HG03457 (cell line): ENCODE measurements around the gene SPRY1.

Experiments used
- ATAC-seq: cut with Tn5 transposase; IDR thresholded peaks from one replicate; pipeline ENCODE4 v1.9.1; 2021; ENCODE audit warnings: moderate number of reproducible peaks; ENCODE audit not compliant: unreplicated experiment

Gene SPRY1, protein sequence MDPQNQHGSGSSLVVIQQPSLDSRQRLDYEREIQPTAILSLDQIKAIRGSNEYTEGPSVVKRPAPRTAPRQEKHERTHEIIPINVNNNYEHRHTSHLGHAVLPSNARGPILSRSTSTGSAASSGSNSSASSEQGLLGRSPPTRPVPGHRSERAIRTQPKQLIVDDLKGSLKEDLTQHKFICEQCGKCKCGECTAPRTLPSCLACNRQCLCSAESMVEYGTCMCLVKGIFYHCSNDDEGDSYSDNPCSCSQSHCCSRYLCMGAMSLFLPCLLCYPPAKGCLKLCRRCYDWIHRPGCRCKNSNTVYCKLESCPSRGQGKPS

DNA sequence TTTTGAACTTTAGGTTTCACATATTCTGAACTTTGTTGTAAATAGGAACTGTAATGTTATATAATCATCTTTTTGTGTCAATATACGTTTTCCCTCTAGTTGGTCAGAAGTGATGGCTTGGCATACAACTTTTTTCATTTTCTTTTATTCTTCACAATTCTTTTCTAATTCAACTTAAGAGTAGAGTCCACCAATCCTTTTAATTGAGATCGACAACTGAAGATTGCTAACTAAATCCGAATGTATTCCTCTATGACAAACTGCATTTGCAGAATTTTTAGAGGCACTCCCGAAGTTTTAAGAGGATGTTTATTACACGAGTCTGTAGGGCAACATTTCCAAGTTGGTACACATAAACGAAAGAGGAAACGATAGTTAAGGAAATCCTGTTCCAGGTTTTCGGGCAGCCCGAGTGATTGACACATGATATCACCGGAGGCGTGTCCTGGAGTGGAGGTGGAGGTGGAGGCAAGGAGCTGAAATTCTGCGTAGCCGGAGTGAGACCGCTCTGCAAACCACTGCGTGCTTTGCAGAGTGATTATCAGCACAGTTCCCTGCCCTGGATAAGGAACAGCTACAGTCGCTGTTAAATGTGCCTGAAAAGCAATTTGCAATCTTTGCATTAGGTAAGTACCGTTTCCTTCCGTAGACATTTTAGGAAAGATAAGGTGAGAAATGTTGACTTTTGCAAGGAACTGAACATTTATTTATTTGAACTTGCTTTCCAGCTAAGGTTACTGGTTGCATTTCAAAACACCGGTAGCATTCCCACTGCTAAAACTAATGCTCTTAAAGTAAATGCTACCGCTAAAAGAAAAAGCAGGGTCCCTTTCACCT, at the start of gene SPRY1:
Gene SPRY1 (plus strand): TSS at position 489 of the 837 bp plus-strand sequence. CDS start 4,797 bp downstream, outside the sequence.
- ATAC-seq = peak; percentile 41

DNA sequence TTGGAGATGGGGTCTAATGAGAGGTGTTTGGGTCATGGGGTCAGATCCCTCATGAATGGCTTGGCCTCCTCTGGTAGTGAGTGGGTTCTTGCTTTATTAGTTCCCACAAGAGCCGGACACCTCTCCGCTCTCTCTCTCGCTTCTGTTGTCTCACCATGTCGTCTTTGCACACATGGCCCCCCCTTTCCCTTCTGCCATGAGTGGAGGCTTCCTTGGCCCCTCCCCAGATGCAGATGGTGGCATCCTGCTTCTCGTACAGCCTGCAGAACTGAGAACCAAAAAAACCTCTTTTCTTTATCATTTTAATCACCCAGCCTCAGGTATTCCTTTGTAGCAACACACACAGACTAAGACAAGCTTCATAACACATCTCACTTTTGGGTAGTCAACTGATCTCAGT, 49.6 kb upstream of the SPRY1 start:
- ATAC-seq = peak; percentile 48

DNA sequence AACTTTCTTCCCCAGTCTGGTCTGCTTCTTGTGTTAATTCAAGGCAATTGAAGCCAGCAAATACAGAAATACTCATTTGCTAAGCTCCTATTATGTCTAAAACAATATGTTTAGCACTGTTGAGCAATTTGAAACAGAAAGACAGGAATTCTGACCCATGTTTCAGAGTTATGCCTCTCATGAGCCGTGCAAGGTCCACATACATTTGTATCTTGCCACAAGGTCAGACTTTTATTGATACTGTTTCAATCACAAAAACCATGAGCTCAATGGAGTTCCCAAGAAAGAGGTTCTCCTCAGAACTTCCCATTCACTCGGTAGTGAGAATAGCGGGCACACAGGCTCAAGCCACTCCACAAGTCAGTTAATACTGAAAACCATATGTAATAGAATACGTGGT, 47.6 kb upstream of the SPRY1 start:
- no peak for ATAC-seq

DNA sequence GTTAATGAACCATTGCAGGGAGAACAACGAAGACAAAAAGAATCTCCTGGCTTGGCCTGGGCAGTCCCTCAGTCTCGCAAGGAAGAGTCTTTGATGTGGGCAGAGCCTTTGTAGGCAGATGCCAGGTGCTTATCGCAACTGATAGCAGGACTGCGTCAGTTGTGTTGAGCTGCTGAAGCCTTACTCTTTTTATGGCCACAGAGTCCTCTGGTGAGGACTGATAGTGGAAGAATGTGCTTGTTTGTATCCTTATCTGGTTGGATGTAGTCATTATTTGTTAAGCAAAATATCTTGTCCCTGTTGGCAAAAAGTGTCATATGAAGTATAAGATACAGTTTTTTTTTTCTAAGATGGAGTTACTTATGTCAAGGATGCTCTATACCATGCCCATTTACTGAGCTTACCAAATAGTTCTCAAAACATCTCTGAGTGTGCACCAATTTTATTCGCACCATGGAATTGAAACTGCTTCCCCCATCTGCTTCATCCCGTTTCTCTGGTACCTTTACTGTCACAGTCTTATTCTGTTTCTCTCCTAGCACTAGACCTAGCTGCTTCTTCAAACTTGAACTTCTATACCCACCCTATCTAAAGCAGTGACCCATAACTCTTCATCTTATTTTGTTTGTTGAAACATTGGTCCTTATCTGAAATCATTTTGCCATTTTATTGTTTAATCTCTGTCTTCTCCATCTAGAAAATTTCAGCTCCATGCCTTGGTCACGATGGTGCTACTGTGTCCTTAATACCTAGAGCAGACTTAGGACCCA, 47.0 kb upstream of the SPRY1 start:
- no peak for ATAC-seq

DNA sequence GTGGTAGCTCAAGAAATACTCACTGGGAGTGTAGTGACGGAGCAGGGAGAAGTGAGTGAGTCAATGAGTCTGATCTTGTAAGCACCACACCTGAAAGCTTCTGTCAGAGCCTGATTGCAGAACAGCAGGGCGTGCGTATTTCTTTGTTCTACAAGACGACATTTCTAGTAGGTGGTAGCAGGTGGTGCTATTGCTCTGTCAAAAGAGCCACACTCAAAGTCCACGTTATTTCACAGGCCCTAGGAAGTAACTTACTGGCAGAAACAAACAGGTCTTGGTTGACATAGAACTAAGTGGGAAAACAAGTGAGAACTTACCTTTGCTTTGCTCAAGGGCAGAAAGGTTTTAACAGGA, 46.4 kb upstream of the SPRY1 start:
- ATAC-seq = no peak

DNA sequence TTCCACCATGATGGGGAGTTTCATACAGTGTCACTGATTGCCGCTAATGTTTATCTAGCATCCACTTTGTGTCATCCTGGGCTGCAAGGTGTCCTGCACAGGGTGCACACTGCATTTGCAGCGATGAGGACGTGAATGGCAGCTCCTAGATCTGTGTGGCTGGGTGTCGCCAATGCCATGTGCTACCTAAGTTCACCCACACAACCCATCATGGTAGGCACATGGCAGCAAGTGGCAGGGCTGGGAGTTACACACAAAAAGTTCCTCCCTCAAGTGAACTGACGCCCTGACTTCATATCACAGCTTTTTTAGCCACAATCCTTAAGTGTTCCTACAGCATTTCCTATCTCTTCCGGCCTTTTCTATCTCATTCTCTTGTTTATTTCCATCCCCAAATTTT, 45.9 kb upstream of the SPRY1 start:
- ATAC-seq = no peak

DNA sequence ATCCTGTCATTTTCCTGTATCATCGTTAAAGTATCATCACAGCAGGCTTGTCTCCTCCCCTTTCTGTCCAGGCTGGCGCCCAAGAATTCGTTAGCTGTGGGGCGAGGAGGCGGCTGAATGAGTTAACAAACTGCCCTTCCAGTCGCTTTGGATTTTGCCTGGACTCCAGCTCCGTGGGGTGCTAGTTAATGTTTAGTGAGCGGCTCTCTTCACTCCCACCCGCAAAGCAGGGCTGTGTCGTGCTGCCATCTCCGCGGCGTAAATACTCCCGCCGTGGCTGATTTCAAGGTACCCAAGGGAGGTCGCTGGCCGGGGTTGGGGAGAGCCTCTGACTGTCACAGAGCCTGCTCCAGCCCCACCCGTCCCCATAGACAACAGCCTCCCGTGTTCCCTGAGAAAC, 44.9 kb upstream of the SPRY1 start:
- no peak for ATAC-seq

DNA sequence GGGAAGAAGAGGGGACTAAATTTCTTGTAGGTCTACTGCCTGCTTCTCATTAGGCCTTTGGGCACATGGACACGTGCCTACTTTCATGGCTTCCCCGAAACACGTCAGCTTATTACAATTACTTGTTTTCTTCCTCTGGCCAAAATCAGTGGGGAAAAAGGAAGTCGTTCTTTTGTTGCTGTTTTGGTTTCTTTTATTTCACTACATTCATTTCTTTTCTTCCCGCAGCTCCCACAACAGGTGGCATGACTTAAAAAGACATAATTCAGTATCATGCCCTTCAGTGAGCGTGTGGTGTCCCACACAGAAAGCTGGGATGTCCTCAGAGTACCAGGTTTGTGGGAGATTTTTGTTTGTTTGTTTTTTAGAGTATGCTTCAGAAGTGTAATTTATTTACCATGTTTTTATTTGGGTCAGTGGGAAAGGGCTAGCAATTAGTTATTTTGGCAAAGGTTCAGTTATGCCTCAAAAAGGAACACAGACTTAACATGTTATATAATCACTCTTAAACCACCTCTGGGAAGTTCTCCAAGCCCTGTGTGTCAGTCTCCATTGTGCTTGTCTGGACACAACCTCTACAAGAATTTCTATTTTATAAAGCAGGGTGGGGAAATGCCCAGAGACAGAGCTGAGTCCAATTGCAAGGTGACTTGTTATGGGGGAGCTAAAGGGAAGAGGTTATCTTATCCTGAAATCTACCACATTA, 44.2 kb upstream of the SPRY1 start:
- ATAC-seq = no peak

DNA sequence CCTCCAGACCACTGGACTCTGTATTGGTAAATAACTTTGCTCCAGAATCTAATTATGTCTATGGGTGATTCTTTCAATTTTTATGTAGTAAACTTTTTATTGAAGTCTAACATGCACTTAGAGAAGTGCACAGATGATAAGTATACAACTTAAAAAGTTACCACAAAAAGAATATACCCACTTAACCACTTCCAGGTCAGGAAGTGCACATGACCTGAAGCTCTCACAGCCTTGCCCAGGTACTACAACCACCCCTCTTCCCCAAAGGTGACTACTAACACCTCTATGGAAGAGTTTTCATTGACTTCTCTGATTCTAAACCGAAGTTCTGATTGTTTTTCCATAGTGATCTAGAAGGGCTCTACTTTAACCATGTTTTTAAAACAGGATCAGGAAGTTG, 43.6 kb upstream of the SPRY1 start:
- ATAC-seq = no peak

DNA sequence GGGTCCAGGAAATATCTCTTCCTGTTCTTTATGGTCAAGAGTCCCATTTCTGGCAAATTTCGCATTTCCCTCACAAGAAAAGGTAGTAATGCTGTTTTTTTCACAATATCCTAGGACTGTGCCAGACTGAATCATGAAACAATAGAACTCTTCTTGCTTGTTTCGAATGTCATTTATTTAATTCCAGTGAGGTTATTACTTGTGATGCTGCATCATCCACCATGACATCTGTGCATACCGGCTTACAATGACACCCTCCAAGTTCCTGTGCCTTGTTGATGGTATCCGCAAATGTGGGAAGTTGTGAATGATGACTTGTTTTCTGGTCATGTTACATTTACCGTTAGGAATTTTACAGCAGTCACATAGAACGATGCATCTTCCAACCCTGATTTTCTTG, 42.9 kb upstream of the SPRY1 start:
- ATAC-seq = no peak

DNA sequence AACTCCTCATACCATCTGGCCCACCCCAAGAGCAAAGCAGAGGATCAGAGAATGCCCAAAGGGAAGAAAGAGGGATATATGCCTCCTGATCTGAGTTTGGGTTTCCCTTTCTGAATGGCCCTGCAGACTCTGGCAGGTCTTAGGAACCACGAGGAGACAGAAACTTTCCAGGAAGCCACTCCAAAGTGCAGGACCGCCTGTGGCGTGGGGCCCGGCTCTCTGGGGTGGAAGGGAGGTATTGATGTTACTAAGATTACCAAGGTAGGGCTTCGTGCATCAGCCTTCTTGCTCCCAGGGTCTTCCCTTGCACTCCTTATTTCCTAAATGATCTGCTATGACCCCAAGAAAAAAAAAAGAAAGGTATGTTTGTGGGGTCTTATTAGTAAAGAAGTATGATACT, 41.9 kb upstream of the SPRY1 start:
- ATAC-seq = no peak

DNA sequence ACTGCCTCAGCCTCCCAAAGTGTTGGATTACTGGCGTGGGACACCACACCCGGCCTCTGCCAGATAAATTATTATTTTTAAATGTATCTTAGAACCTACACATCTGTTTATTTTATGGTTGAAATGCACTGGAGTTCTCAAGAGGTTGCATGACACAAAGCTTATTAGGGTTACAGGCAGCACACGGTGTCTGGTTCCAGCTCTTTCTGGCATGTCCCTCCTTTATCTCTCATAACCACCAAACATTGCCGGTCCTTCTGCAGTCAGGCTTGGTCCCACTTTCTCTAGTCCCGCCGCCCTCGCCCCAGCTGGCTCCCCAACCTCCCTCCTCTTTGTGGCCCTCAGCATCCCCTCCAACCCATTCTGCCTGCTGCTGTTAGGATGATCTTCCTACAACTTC, 39.7 kb upstream of the SPRY1 start:
- ATAC-seq = no peak

DNA sequence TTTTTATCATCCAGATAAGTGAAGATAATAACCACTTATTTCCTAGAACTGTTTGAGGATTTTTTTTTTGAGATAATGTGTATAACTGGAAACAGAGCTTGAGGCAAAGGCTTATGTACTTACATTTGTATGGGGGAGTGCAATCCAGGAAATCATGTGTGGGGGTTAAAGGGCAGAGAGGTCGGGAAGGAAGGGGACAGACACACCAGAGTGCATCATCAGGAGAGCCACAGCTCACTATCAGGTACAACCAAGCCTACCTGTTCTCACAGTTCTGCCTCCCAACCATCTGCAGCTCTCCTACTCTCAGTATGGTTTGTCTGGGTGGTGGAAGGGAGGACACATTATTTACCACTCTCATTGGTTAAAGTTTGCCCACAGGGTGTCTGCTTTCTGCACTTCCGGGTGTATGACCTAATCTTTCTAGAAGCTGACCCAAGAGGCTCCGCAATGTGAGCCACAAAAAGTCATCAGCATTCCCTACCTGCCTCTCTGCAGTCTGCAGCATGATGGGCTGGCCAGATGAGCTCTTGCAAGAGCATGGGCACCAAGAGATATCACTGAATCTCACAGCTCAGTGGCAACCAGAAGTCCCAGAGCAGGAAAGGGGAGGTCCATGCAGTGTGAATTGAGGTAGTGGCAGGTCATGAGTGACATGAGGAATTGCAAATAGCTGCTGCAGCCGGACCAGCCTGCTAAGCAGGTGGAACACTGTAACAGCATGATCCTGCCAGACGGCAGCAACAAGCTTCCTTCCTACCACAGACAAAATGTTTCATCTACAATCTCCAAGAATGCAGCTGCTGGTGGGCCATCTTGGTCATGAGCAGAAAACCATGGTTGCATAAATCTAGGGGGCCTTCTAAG, 36.9 kb upstream of the SPRY1 start:
- ATAC-seq = no peak

DNA sequence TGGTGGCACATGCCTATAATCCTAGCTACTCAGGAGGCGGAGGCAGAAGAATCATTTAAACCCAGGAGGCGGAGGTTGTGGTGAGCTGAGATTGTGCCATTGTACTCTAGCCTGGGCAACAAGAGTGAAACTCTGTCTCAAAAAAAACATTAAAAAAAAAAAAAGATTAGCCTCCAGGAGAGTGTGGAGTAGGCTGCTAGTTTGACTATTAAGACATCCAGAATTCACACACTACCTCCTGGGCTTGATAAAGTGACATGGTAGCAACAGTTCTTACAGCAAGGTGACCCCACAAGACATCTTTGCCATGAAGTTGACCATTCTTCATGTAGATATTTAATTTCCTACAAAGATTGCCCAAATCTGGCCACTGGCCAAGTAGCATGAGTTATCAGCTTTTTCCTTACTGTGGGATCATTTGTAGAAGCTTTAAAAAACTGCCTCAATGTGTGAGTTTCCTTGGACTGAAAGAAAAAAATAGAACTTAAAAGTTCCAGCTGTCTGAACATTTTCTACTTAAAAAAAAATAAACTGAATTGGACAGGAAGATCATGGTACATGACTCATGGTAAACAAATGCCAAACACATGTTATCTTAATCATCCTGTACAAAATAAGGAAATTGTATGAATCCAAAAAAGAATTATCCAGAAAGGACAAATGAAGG, 35.3 kb upstream of the SPRY1 start:
- ATAC-seq = no peak

DNA sequence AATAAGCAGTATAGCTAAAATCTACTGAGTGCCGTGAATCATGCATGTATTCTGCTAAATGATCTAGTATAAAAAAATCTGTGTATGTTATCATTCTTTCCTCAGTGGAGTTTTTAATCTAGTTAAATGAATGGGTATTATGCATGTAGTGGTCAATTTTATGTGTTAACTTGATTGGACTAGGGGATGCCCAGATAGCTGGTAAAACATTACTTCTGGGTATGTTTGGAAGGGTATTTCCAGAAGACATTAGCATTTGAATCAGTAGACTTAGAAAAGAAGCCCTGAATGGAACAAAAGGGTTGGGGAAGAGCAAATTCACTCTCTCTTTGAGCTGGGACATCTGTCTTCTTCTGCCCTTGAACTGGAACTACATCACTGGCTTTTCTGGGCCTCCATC, 34.5 kb upstream of the SPRY1 start:
- no peak for ATAC-seq

DNA sequence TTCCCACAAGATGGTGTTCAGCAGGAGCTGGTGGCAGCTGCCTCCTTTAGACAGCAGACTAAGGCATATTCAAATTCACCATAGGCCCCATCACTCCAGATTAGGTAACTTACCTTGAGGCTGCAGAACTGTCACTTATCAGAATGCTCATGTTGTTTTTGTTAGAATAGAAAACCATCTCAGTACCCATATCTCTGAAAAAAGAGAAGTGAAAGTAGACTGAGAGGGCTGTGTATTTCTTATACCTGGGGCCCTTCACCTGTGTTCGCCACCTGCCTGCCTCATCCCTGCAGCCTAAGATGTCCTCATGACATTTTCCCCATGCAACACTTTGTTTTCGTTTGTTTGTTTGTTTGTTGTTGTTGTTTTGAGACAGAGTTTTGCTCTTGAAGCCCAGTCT, 32.9 kb upstream of the SPRY1 start:
- ATAC-seq = peak; percentile 84

DNA sequence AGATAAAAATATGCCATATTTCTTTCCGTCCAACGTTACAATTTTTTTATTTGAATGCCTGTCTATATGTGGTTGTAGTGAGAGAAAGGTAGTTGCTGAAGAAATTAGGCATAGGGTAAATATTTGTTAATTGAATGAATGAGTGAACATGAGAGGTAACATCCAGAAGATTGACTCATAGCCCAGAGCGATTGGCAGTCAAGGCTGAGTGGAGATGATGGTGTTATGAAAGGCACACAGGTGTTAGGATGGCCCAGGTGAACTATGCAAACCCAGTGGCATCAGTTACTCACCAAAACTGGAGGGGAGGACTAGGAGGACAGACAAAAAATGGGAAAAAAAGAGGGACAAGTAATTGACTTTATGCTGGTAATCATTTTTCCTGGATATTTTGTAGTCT, 31.7 kb upstream of the SPRY1 start:
- no peak for ATAC-seq

DNA sequence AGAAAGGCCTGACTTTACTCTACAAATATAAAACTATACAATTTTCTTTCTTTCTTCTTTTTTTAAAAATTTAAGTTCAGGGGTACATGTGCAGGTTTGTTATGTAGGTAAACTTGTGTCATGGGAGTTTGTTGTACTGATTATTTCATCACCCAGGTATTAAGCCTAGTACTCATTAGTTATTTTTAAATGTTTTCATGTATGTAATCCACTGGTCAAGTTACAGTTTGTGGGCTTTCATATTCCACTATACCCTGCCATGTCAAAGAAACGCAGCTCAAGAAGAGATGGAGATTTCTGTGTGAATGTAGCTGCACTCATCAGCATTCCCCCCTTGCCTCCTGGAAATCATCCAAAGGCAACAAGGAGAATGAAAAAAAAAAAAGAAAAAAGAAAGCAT, 31.2 kb upstream of the SPRY1 start:
- ATAC-seq = no peak

DNA sequence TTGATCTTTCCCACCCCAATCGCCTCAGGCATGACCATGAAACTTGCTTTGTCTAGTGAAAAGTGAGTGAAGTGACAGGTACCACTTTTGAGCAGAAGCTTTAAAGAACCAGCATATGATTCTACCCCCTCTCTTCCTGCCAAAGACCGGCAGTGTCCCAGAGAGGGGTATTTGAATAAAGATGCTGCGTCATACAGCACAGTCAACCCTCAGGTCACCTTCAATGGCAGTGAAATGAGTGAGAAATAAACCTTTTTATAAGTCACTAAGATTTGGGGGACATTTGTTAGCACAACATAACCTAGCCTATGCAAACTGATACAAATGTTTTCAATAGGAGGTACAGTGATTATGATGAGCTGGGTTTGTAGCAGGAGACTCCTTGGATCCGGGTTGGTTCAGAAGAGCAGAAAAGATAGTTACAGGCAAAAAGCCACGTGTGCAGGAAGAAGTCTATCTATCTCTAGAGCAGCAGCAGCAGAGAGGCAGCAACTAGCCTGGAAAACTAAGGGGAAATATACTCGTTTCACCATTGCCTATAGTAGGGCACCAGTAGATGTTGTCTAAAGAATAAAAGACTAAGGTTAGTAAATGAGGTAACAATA, 30.3 kb upstream of the SPRY1 start:
- ATAC-seq = no peak
